ENCODE measurements around the gene OR2A1.
"Not testable (repeated sequence)": the region's sequence is repeated elsewhere in the genome, so short reads cannot be mapped to it uniquely, and the experiment has no call there.

OR2A1 gene

GRCh38 chr7:144325868-144326267 lies 13.6 kb downstream of the OR2A1 start:
- DNase-seq, result not testable (repeated sequence)

GRCh38 chr7:144330044-144330443 lies 17.8 kb downstream of the OR2A1 start:
- not testable (repeated sequence) for DNase-seq

GRCh38 chr7:144331221-144331995 lies 19.2 kb downstream of the OR2A1 start:
- not testable (repeated sequence) for DNase-seq

GRCh38 chr7:144331996-144332288 lies 19.7 kb downstream of the OR2A1 start:
- not testable (repeated sequence) for DNase-seq

- not testable (repeated sequence) for DNase-seq
Observed at GRCh38 chr7:144348625-144349024, 36.4 kb downstream of the OR2A1 start.

GRCh38 chr7:144351667-144352066 lies 39.4 kb downstream of the OR2A1 start:
- peak in 1 of 2 donors; percentile 2 for DNase-seq

- not testable (repeated sequence) for DNase-seq
Observed at GRCh38 chr7:144355176-144355822, 43.1 kb downstream of the OR2A1 start, which contains the start of gene ARHGEF5. Gene ARHGEF5, plus strand, starts transcription at chr7:144355402. Its CDS starts 7,268 bp downstream, at chr7:144362670.

GRCh38 chr7:144356185-144356584 lies 44.0 kb downstream of the OR2A1 start:
- not testable (repeated sequence) for DNase-seq

GRCh38 chr7:144356860-144357259 lies 44.6 kb downstream of the OR2A1 start:
- DNase-seq, result not testable (repeated sequence)

GRCh38 chr7:144362061-144362460 lies 49.8 kb downstream of the OR2A1 start:
- not testable (repeated sequence) for DNase-seq

GRCh38 chr7:144365523-144365922 lies 53.3 kb downstream of the OR2A1 start:
- DNase-seq, result not testable (repeated sequence)

GRCh38 chr7:144367250-144367649 lies 55.0 kb downstream of the OR2A1 start:
- DNase-seq, result not testable (repeated sequence)

- not testable (repeated sequence) for DNase-seq
Observed at GRCh38 chr7:144369221-144369620, 57.0 kb downstream of the OR2A1 start.
